ENCODE measurements around the gene CAMK2G. TPM values are rescaled to one million over a fixed set of nuclear protein-coding genes. Genes with fewer than 3 reads are reported as not detected.

The CAMK2G gene
- total and polyA plus RNA-seq, 2 experiments from 2014 or later = 30.6 to 34.1 TPM

DNA sequence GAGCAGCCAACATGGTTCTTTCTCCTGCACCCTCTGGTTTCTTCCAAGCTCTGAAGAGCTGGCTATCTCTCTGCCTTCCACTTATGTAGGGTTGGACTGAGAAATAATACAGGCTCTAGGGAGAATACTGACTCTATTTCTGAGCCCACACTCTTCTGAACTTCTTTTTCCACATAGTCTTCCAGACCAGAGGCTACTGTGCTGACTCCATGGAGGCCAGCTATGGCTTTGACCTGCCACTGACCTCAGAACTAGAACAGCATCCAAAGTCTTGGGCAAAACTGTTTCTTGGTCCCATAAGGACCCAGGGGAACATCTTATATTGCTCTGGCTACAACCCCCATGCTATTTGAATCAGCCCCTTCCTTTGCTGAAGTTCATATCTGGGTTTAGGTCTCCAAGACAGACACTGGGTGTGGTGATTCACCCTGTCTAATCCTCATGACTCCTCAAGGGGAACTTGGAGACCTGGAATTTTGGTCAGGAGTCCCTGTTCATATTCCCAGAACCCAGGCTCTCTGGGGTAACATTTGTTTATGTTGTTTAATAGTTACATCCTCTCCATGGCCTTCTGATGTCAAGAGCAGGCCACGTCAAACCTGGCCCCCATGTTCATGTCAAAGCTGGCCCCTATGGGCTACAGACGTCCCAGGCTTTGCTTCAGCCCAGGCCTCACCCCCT lies 24.5 kb upstream of the CAMK2G start:
- H3K4me1 Mint-ChIP-seq = peaks cover 4% of the 10 kb centered on the region; the same call in 1 of the 3 replicates
- Histone ChIP-seq H3K4me1 (ENCODE audit: insufficient read depth) (no peaks in the 10 kb centered on the region; the same call in 1 of the 2 replicates), H2AFZ (no peak overlapping the region), H3K4me3 (no peak overlapping the region), H3K36me3 (ENCODE audit: insufficient read depth) (no peaks in the 10 kb centered on the region), H3K27me3 (ENCODE audit: insufficient read depth) (no peaks in the 10 kb centered on the region), H3F3A (replicated peaks; ENCODE audit: low read depth) (no peaks in the 10 kb centered on the region), H3K4me2 (no peak overlapping the region), H3K79me2 (replicated peaks; ENCODE audit: insufficient read depth) (no peaks in the 10 kb centered on the region), H4K20me1 (replicated peaks; ENCODE audit: insufficient read depth) (no peaks in the 10 kb centered on the region), H3K9me2 (ENCODE audit: insufficient read depth) (no peaks in the 10 kb centered on the region), H3K27ac (ENCODE audit: low read depth) (no peak overlapping the region)
- H3K27ac Mint-ChIP-seq = no peak overlapping the region; the same call in 1 of the 2 replicates
- no peaks in the 10 kb centered on the region for H3K36me3 Mint-ChIP-seq (ENCODE audit: low read depth)
- no peak for TF ChIP-seq EZH2phosphoT487 (IDR thresholded peaks at IDR 0.05; ENCODE audit: unreplicated experiment)
- no peak for TF ChIP-seq NANOG (IDR thresholded peaks at IDR 0.05; ENCODE audit: borderline replicate concordance)
- no peak for TF ChIP-seq ZNF331 (CRISPR knock-in tag; IDR thresholded peaks at IDR 0.05; ENCODE audit: low read depth)
- no peak for TF ChIP-seq EZH2 (IDR thresholded peaks at IDR 0.05; ENCODE audit: low read depth, unreplicated experiment)
- no peak for TF ChIP-seq ZNF114 (CRISPR knock-in tag; IDR thresholded peaks at IDR 0.05)
- TF ChIP-seq, protein P1, sequence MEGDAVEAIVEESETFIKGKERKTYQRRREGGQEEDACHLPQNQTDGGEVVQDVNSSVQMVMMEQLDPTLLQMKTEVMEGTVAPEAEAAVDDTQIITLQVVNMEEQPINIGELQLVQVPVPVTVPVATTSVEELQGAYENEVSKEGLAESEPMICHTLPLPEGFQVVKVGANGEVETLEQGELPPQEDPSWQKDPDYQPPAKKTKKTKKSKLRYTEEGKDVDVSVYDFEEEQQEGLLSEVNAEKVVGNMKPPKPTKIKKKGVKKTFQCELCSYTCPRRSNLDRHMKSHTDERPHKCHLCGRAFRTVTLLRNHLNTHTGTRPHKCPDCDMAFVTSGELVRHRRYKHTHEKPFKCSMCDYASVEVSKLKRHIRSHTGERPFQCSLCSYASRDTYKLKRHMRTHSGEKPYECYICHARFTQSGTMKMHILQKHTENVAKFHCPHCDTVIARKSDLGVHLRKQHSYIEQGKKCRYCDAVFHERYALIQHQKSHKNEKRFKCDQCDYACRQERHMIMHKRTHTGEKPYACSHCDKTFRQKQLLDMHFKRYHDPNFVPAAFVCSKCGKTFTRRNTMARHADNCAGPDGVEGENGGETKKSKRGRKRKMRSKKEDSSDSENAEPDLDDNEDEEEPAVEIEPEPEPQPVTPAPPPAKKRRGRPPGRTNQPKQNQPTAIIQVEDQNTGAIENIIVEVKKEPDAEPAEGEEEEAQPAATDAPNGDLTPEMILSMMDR (conservative IDR thresholded peaks at IDR 0.05; ENCODE audit: low read depth in 2 of 2) = no peak
- TF ChIP-seq, protein P2, sequence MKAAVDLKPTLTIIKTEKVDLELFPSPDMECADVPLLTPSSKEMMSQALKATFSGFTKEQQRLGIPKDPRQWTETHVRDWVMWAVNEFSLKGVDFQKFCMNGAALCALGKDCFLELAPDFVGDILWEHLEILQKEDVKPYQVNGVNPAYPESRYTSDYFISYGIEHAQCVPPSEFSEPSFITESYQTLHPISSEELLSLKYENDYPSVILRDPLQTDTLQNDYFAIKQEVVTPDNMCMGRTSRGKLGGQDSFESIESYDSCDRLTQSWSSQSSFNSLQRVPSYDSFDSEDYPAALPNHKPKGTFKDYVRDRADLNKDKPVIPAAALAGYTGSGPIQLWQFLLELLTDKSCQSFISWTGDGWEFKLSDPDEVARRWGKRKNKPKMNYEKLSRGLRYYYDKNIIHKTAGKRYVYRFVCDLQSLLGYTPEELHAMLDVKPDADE (IDR thresholded peaks at IDR 0.05) = no peak
- TF ChIP-seq JUNB (IDR thresholded peaks at IDR 0.05; ENCODE audit: unreplicated experiment) = no peak
- TF ChIP-seq, protein P3, sequence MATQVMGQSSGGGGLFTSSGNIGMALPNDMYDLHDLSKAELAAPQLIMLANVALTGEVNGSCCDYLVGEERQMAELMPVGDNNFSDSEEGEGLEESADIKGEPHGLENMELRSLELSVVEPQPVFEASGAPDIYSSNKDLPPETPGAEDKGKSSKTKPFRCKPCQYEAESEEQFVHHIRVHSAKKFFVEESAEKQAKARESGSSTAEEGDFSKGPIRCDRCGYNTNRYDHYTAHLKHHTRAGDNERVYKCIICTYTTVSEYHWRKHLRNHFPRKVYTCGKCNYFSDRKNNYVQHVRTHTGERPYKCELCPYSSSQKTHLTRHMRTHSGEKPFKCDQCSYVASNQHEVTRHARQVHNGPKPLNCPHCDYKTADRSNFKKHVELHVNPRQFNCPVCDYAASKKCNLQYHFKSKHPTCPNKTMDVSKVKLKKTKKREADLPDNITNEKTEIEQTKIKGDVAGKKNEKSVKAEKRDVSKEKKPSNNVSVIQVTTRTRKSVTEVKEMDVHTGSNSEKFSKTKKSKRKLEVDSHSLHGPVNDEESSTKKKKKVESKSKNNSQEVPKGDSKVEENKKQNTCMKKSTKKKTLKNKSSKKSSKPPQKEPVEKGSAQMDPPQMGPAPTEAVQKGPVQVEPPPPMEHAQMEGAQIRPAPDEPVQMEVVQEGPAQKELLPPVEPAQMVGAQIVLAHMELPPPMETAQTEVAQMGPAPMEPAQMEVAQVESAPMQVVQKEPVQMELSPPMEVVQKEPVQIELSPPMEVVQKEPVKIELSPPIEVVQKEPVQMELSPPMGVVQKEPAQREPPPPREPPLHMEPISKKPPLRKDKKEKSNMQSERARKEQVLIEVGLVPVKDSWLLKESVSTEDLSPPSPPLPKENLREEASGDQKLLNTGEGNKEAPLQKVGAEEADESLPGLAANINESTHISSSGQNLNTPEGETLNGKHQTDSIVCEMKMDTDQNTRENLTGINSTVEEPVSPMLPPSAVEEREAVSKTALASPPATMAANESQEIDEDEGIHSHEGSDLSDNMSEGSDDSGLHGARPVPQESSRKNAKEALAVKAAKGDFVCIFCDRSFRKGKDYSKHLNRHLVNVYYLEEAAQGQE (IDR thresholded peaks at IDR 0.05; ENCODE audit: unreplicated experiment) = no peak
- TF ChIP-seq STAT1 (IDR thresholded peaks at IDR 0.05; ENCODE audit: unreplicated experiment) = no peak
- no peak for TF ChIP-seq CREB1 (CRISPR knock-in tag; IDR thresholded peaks at IDR 0.05; ENCODE audit: low read depth)
- no peak for TF ChIP-seq POLR2AphosphoS5 (IDR thresholded peaks at IDR 0.05; ENCODE audit: low read depth)
- TF ChIP-seq, protein P4, sequence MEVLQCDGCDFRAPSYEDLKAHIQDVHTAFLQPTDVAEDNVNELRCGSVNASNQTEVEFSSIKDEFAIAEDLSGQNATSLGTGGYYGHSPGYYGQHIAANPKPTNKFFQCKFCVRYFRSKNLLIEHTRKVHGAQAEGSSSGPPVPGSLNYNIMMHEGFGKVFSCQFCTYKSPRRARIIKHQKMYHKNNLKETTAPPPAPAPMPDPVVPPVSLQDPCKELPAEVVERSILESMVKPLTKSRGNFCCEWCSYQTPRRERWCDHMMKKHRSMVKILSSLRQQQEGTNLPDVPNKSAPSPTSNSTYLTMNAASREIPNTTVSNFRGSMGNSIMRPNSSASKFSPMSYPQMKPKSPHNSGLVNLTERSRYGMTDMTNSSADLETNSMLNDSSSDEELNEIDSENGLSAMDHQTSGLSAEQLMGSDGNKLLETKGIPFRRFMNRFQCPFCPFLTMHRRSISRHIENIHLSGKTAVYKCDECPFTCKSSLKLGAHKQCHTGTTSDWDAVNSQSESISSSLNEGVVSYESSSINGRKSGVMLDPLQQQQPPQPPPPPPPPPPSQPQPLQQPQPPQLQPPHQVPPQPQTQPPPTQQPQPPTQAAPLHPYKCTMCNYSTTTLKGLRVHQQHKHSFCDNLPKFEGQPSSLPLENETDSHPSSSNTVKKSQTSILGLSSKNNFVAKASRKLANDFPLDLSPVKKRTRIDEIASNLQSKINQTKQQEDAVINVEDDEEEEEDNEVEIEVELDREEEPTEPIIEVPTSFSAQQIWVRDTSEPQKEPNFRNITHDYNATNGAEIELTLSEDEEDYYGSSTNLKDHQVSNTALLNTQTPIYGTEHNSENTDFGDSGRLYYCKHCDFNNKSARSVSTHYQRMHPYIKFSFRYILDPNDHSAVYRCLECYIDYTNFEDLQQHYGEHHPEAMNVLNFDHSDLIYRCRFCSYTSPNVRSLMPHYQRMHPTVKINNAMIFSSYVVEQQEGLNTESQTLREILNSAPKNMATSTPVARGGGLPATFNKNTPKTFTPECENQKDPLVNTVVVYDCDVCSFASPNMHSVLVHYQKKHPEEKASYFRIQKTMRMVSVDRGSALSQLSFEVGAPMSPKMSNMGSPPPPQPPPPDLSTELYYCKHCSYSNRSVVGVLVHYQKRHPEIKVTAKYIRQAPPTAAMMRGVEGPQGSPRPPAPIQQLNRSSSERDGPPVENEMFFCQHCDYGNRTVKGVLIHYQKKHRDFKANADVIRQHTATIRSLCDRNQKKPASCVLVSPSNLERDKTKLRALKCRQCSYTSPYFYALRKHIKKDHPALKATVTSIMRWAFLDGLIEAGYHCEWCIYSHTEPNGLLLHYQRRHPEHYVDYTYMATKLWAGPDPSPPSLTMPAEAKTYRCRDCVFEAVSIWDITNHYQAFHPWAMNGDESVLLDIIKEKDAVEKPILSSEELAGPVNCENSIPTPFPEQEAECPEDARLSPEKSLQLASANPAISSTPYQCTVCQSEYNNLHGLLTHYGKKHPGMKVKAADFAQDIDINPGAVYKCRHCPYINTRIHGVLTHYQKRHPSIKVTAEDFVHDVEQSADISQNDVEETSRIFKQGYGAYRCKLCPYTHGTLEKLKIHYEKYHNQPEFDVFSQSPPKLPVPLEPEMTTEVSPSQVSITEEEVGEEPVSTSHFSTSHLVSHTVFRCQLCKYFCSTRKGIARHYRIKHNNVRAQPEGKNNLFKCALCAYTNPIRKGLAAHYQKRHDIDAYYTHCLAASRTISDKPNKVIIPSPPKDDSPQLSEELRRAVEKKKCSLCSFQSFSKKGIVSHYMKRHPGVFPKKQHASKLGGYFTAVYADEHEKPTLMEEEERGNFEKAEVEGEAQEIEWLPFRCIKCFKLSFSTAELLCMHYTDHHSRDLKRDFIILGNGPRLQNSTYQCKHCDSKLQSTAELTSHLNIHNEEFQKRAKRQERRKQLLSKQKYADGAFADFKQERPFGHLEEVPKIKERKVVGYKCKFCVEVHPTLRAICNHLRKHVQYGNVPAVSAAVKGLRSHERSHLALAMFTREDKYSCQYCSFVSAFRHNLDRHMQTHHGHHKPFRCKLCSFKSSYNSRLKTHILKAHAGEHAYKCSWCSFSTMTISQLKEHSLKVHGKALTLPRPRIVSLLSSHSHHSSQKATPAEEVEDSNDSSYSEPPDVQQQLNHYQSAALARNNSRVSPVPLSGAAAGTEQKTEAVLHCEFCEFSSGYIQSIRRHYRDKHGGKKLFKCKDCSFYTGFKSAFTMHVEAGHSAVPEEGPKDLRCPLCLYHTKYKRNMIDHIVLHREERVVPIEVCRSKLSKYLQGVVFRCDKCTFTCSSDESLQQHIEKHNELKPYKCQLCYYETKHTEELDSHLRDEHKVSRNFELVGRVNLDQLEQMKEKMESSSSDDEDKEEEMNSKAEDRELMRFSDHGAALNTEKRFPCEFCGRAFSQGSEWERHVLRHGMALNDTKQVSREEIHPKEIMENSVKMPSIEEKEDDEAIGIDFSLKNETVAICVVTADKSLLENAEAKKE (CRISPR knock-in tag; IDR thresholded peaks at IDR 0.05) = no peak
- no peak overlapping the region; the same call in 2 of the 3 replicates for H3K4me3 Mint-ChIP-seq
- no peak for ATAC-seq
- peaks cover 6% of the 10 kb centered on the region for H3K27me3 Mint-ChIP-seq (ENCODE audit: insufficient read depth, low read depth, poor library complexity)
- no peaks in the 10 kb centered on the region for H3K9me3 Mint-ChIP-seq
- DNase-seq (ENCODE audit: low spot score) = no peak

Data from GM23338 (cell line).